ENCODE data around the gene TOPBP1. TPM values are rescaled to one million over a fixed set of nuclear protein-coding genes. Genes with fewer than 3 reads are reported as not detected.

The TOPBP1 gene
- total RNA-seq, 2 donors from 2014 or later = 22.6 to 34.3 TPM

- H3K4me1 ChIP-seq = peaks cover 49% of the 10 kb centered on the region
- WGBS, 2 donors = 74 to 82% methylated on average over 19 of the region's 19 CpGs
- H3K27ac ChIP-seq = peak overlapping the region; percentile 86 to 95 (median 90)
- DNase-seq = no peak
- ATAC-seq = no peak
- intact Hi-C loops (cut with DNase I) = no loop called here
- H3K27me3 ChIP-seq = no peaks in the 10 kb centered on the region
- no peak for TF ChIP-seq POLR2A (IDR thresholded peaks at IDR 0.05)
- TF ChIP-seq, protein P1, sequence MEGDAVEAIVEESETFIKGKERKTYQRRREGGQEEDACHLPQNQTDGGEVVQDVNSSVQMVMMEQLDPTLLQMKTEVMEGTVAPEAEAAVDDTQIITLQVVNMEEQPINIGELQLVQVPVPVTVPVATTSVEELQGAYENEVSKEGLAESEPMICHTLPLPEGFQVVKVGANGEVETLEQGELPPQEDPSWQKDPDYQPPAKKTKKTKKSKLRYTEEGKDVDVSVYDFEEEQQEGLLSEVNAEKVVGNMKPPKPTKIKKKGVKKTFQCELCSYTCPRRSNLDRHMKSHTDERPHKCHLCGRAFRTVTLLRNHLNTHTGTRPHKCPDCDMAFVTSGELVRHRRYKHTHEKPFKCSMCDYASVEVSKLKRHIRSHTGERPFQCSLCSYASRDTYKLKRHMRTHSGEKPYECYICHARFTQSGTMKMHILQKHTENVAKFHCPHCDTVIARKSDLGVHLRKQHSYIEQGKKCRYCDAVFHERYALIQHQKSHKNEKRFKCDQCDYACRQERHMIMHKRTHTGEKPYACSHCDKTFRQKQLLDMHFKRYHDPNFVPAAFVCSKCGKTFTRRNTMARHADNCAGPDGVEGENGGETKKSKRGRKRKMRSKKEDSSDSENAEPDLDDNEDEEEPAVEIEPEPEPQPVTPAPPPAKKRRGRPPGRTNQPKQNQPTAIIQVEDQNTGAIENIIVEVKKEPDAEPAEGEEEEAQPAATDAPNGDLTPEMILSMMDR (IDR thresholded peaks at IDR 0.05) = no peak
- no peaks in the 10 kb centered on the region for H3K9me3 ChIP-seq
- H3K36me3 ChIP-seq (replicated peaks in 1 of 2; ENCODE audit: insufficient read depth in 1 of 2, low read depth in 2 of 2) = no peaks in the 10 kb centered on the region
- H3K4me3 ChIP-seq = no peak overlapping the region
Observed at GRCh38 chr3:133572158-133573053, 89.3 kb downstream of the TOPBP1 start.

GRCh38 chr3:133570937-133571320 is 90.8 kb downstream of the TOPBP1 start:
- DNase-seq (no peak), ATAC-seq (no peak)
- H3K9me3 ChIP-seq = no peaks in the 10 kb centered on the region
- intact Hi-C loops (cut with DNase I) = no loop called here
- 67 to 84% methylated on average over 2 of the region's 2 CpGs for WGBS, 2 donors
- no peak overlapping the region for H3K4me3 ChIP-seq
- H3K27me3 ChIP-seq = no peaks in the 10 kb centered on the region
- TF ChIP-seq, protein P1 (IDR thresholded peaks at IDR 0.05) = no peak
- TF ChIP-seq POLR2A (IDR thresholded peaks at IDR 0.05) = no peak
- H3K4me1 ChIP-seq = peaks cover 34% of the 10 kb centered on the region
- peak overlapping the region in 3 of 4 donors; percentile 74 to 95 (median 78) for H3K27ac ChIP-seq
- H3K36me3 ChIP-seq (replicated peaks in 1 of 2; ENCODE audit: insufficient read depth in 1 of 2, low read depth in 2 of 2) = no peaks in the 10 kb centered on the region

GRCh38 chr3:133570139-133570936 is 91.4 kb downstream of the TOPBP1 start:
- 77 to 80% methylated on average over 5 of the region's 5 CpGs for WGBS, 2 donors
- peaks cover 28% of the 10 kb centered on the region for H3K4me1 ChIP-seq
- TF ChIP-seq POLR2A (IDR thresholded peaks at IDR 0.05) = no peak
- TF ChIP-seq, protein P1 (IDR thresholded peaks at IDR 0.05) = no peak
- ATAC-seq (no peak), DNase-seq (peak; percentile 34 to 70 (median 42))
- H3K27me3 ChIP-seq = no peaks in the 10 kb centered on the region
- H3K9me3 ChIP-seq = no peaks in the 10 kb centered on the region
- intact Hi-C loops (cut with DNase I) = no loop called here
- no peaks in the 10 kb centered on the region for H3K36me3 ChIP-seq (replicated peaks in 1 of 2; ENCODE audit: insufficient read depth in 1 of 2, low read depth in 2 of 2)
- peak overlapping the region; percentile 44 to 95 (median 76) for H3K27ac ChIP-seq
- no peak overlapping the region for H3K4me3 ChIP-seq

DNA sequence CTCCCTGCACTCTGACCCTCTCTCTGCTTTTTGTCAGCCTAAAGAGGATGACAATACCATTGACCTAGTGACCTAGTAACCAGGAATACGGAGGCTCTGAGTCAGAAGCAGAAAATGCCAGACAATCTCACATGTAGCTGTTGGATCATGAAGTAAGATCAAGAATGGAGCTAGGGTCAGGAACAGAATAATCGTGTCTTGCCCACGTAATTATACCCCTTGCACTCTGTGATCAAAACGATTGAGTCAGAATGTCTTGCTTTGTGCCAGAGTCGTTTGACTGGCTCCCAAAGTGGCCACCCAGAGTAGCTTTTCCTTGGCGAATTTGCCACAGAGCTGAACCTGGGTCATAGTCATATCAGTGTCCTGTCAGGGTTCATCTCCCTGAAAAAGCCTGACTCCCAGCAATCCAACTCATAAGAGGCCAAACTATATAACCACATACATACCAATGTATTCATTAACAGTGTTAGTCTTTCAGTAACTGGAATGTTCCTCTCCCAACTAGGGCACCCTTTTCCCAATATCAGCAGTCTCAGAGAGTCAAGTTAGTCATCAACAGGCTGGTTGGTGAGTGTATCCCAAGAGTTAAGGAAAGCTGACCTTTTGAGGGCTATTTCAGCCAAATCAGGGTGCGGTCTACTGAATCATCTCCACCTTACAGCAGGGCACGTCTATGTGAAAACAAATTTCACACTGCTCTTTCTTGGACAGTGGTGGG is 93.3 kb downstream of the TOPBP1 start:
- H3K36me3 ChIP-seq (replicated peaks in 1 of 2; ENCODE audit: insufficient read depth in 1 of 2, low read depth in 2 of 2) = no peaks in the 10 kb centered on the region
- TF ChIP-seq POLR2A (IDR thresholded peaks at IDR 0.05) = no peak
- TF ChIP-seq, protein P1 (IDR thresholded peaks at IDR 0.05) = no peak
- peak overlapping the region in 2 of 4 donors; percentile 74 to 95 for H3K27ac ChIP-seq
- H3K27me3 ChIP-seq = no peaks in the 10 kb centered on the region
- DNase-seq (no peak), ATAC-seq (no peak)
- 54 to 63% methylated on average over 8 of the region's 8 CpGs for WGBS, 2 donors
- H3K9me3 ChIP-seq = no peaks in the 10 kb centered on the region
- no peak overlapping the region for H3K4me3 ChIP-seq
- H3K4me1 ChIP-seq = peaks cover 25% of the 10 kb centered on the region
- intact Hi-C loops (cut with DNase I) = no loop called here
